HepG2 (cell line): Measurements from ENCODE around the gene ENTREP3. TPM values are rescaled to one million over a fixed set of nuclear protein-coding genes. Genes with fewer than 3 reads are reported as not detected.

Source experiments
- GTF2F1 ChIP-seq: fragments of 150-350 bp; IDR thresholded peaks from 2 replicates; pipeline ENCODE4 v1.6.1; 2014; ENCODE audit warnings: low read length
- MAF1 ChIP-seq: sonication (generic); formaldehyde crosslinking; IDR thresholded peaks from 2 replicates; pipeline ENCODE4 v1.5.0; 2020; ENCODE audit warnings: missing genetic modification reagents, borderline replicate concordance
- MYC ChIP-seq: sonication (generic); formaldehyde crosslinking; IDR thresholded peaks from 2 replicates; pipeline ENCODE4 v1.9.0; 2021; ENCODE audit warnings: missing genetic modification reagents, borderline replicate concordance
- PTBP1 ChIP-seq: fragments of 200-400 bp; formaldehyde crosslinking; IDR thresholded peaks from 2 replicates; pipeline ENCODE4 v1.6.1; 2018; ENCODE audit warnings: low read length, low read depth; ENCODE audit not compliant: poor library complexity, severe bottlenecking
- RBFOX2 ChIP-seq: fragments of 200-400 bp; formaldehyde crosslinking; IDR thresholded peaks from 2 replicates; pipeline ENCODE4 v1.6.1; 2017; ENCODE audit warnings: low read depth, mild to moderate bottlenecking, low read length
- RNF2 ChIP-seq: fragments of 450-650 bp; conservative IDR thresholded peaks from 2 replicates; pipeline ENCODE4 v1.6.1; 2016; ENCODE audit warnings: low read depth
- SRY ChIP-seq: sonication (generic); formaldehyde crosslinking; IDR thresholded peaks from 2 replicates; pipeline ENCODE4 v1.8.0; 2022; ENCODE audit warnings: mild to moderate bottlenecking, missing genetic modification reagents
- SYNCRIP ChIP-seq: fragments of 200-400 bp; formaldehyde crosslinking; IDR thresholded peaks from 2 replicates; pipeline ENCODE4 v1.6.1; 2018; ENCODE audit warnings: mild to moderate bottlenecking, low read depth, low read length; ENCODE audit not compliant: insufficient read depth
- ZBTB38 ChIP-seq: sonication (generic); formaldehyde crosslinking; IDR thresholded peaks from 2 replicates; pipeline ENCODE4 v1.5.1; 2020; ENCODE audit warnings: mild to moderate bottlenecking, missing genetic modification reagents
- ZFYVE20 ChIP-seq: sonication (generic); formaldehyde crosslinking; IDR thresholded peaks from 2 replicates; pipeline ENCODE4 v1.8.0; 2023; ENCODE audit warnings: low read depth, mild to moderate bottlenecking, moderate library complexity, missing genetic modification reagents, borderline replicate concordance
- ZGPAT ChIP-seq: IDR thresholded peaks from 2 replicates; pipeline ENCODE4 v1.6.1; 2016; ENCODE audit warnings: mild to moderate bottlenecking
- ZNF235 ChIP-seq: sonication (generic); formaldehyde crosslinking; IDR thresholded peaks from 2 replicates; pipeline ENCODE4 v1.8.1; 2023; ENCODE audit warnings: mild to moderate bottlenecking, missing genetic modification reagents, borderline replicate concordance
- ZNF251 ChIP-seq: sonication (generic); formaldehyde crosslinking; IDR thresholded peaks from 2 replicates; pipeline ENCODE4 v1.9.0; 2021; ENCODE audit warnings: mild to moderate bottlenecking, missing genetic modification reagents
- ZNF337 ChIP-seq: sonication (generic); formaldehyde crosslinking; IDR thresholded peaks from 2 replicates; pipeline ENCODE4 v1.5.1; 2020; ENCODE audit warnings: missing genetic modification reagents, low read depth, mild to moderate bottlenecking, borderline replicate concordance
- ZNF510 ChIP-seq: sonication (generic); formaldehyde crosslinking; IDR thresholded peaks from 2 replicates; pipeline ENCODE4 v1.4.0; 2020; ENCODE audit warnings: low read depth, mild to moderate bottlenecking, missing genetic modification reagents
- ZNF883 ChIP-seq: sonication (generic); formaldehyde crosslinking; IDR thresholded peaks from 2 replicates; pipeline ENCODE4 v1.5.1; 2020; ENCODE audit warnings: mild to moderate bottlenecking, missing genetic modification reagents; ENCODE audit errors: not compliant biosample characterization
- polyA plus RNA-seq, 8 experiments: library from polyadenylated mRNA; depleted of rRNA in 3 of 8; stranded (reverse) in 7 of 8; unstranded in 1 of 8; fragments of >200 nt; fragmentation: Illumina TruSeq in 4 of 8; extraction: Trizol in 4 of 8; gene quantifications; 2 replicates each; pipeline versions ENCODE4 v1.2.1 to v1.2.3, GENCODE V29; 2011 to 2016; ENCODE audit warnings: low read depth in 4 of 8, missing spikeins in 1 of 8, mixed read lengths in 1 of 8; ENCODE audit not compliant: insufficient read depth in 1 of 8
- total RNA-seq, 5 experiments: library from RNA; depleted of rRNA; stranded (reverse); fragments of >200 nt; fragmentation: Illumina TruSeq; extraction: Trizol; gene quantifications; 2 replicates each; pipeline ENCODE4 v1.2.3, GENCODE V29; 2016; ENCODE audit warnings: low read depth in 1 of 5
- TF ChIP-seq, protein P1 (sequence below): sonication (generic); formaldehyde crosslinking; IDR thresholded peaks from 2 replicates; pipeline ENCODE4 v1.4.0; 2020; ENCODE audit warnings: missing genetic modification reagents
- TF ChIP-seq, protein P2 (sequence below), 2 experiments: sonication (generic) in 1 of 2; formaldehyde crosslinking in 1 of 2; IDR thresholded peaks; 2 replicates each; pipeline versions ENCODE4 v1.6.1 to v1.9.0; 2014 to 2022; ENCODE audit warnings: antibody characterized with exemption in 1 of 2, borderline replicate concordance in 1 of 2, inconsistent platforms in 1 of 2, low read depth in 1 of 2, missing genetic modification reagents in 1 of 2

Gene ENTREP3
- total and polyA plus RNA-seq, 2 of the 13 experiments (the other 11 are each of a cell fraction or from before 2014, with no cell fraction given): 4.1 to 9.9 TPM

- TF ChIP-seq MAF1 (no peak), ZFYVE20 (CRISPR knock-in tag) (no peak), RBFOX2 (peak; percentile 78), ZNF251 (CRISPR knock-in tag) (no peak), SYNCRIP (no peak), ZNF337 (CRISPR knock-in tag) (no peak), ZNF883 (CRISPR knock-in tag) (peak; percentile 26), ZGPAT (CRISPR knock-in tag) (peak; percentile 50; the same call in 1 of the 2 replicates), ZNF235 (CRISPR knock-in tag) (0 out of 2 replicates have a peak, but pooled peaks have one; percentile 48), GTF2F1 (no peak), PTBP1 (no peak), ZBTB38 (CRISPR knock-in tag) (peak; percentile 94), ZNF510 (CRISPR knock-in tag) (no peak), MYC (CRISPR knock-in tag) (peak; percentile 76; the same call in 1 of the 2 replicates), SRY (CRISPR knock-in tag) (no peak), RNF2 (0 out of 2 replicates have a peak, but pooled peaks have one; percentile 24)
- TF ChIP-seq, protein P1, sequence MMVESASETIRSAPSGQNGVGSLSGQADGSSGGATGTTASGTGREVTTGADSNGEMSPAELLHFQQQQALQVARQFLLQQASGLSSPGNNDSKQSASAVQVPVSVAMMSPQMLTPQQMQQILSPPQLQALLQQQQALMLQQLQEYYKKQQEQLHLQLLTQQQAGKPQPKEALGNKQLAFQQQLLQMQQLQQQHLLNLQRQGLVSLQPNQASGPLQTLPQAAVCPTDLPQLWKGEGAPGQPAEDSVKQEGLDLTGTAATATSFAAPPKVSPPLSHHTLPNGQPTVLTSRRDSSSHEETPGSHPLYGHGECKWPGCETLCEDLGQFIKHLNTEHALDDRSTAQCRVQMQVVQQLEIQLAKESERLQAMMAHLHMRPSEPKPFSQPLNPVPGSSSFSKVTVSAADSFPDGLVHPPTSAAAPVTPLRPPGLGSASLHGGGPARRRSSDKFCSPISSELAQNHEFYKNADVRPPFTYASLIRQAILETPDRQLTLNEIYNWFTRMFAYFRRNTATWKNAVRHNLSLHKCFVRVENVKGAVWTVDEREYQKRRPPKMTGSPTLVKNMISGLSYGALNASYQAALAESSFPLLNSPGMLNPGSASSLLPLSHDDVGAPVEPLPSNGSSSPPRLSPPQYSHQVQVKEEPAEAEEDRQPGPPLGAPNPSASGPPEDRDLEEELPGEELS (CRISPR knock-in tag): peak; percentile 20; the same call in 1 of the 2 replicates
- TF ChIP-seq, protein P2, sequence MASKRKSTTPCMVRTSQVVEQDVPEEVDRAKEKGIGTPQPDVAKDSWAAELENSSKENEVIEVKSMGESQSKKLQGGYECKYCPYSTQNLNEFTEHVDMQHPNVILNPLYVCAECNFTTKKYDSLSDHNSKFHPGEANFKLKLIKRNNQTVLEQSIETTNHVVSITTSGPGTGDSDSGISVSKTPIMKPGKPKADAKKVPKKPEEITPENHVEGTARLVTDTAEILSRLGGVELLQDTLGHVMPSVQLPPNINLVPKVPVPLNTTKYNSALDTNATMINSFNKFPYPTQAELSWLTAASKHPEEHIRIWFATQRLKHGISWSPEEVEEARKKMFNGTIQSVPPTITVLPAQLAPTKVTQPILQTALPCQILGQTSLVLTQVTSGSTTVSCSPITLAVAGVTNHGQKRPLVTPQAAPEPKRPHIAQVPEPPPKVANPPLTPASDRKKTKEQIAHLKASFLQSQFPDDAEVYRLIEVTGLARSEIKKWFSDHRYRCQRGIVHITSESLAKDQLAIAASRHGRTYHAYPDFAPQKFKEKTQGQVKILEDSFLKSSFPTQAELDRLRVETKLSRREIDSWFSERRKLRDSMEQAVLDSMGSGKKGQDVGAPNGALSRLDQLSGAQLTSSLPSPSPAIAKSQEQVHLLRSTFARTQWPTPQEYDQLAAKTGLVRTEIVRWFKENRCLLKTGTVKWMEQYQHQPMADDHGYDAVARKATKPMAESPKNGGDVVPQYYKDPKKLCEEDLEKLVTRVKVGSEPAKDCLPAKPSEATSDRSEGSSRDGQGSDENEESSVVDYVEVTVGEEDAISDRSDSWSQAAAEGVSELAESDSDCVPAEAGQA (IDR thresholded peaks at IDR 0.05; ENCODE audit: low read depth): no peak
- TF ChIP-seq, protein P2 (CRISPR knock-in tag; IDR thresholded peaks at IDR 0.05; ENCODE audit: borderline replicate concordance): 0 out of 2 replicates have a peak, but pooled peaks have one; percentile 18
Measured at GRCh38 chr1:155227261-155228095, 27.8 kb downstream of the ENTREP3 start (continued).
